Right atrium auricular region (tissue), 2 donors: ENCODE results near the gene UBN1. TPM values are rescaled to one million over a fixed set of nuclear protein-coding genes. Genes with fewer than 3 reads are reported as not detected.

ENCODE experiments used
- DNase-seq: peaks from one replicate; pipeline ENCODE4 v3.0.0-alpha.2; 2019; ENCODE audit warnings: low spot score
- H3K27ac ChIP-seq, 2 donors: fragments of 200-600 bp; sonication (generic); 1 replicate in 1 of 2; 2 replicates in 1 of 2; pipeline ENCODE4 v1.5.1; 2016 to 2019
- H3K27me3 ChIP-seq, 2 donors: fragments of 200-600 bp; sonication (generic); one replicate each; pipeline versions ENCODE4 v1.5.1 to v1.6.0; 2017 to 2019
- H3K36me3 ChIP-seq: fragments of 200-600 bp; sonication (generic); one replicate; pipeline ENCODE4 v1.5.1; 2016
- H3K4me1 ChIP-seq, 2 donors: fragments of 200-600 bp; sonication (generic); one replicate each; pipeline versions ENCODE4 v1.5.1 to v1.6.0; 2017 to 2019
- H3K4me3 ChIP-seq, 2 donors: fragments of 200-600 bp; sonication (generic); 1 replicate in 1 of 2; 2 replicates in 1 of 2; pipeline ENCODE4 v1.5.1; 2017 to 2019; ENCODE audit warnings: mild to moderate bottlenecking in 1 of 2, moderate library complexity in 1 of 2
- H3K9me3 ChIP-seq, 2 donors: fragments of 200-600 bp; sonication (generic); one replicate each; pipeline ENCODE4 v1.5.1; 2019
- CTCF ChIP-seq, 2 donors: fragments of 200-600 bp; sonication (generic); IDR thresholded peaks; one replicate each; pipeline ENCODE4 v1.5.1; 2019; ENCODE audit warnings: antibody characterized with exemption in 2 of 2
- total RNA-seq, 2 donors: library from RNA; depleted of rRNA; stranded (reverse); fragments of >200 nt; gene quantifications; one replicate each; pipeline ENCODE4 v1.1.0, GENCODE V29; 2016

UBN1 gene, protein sequence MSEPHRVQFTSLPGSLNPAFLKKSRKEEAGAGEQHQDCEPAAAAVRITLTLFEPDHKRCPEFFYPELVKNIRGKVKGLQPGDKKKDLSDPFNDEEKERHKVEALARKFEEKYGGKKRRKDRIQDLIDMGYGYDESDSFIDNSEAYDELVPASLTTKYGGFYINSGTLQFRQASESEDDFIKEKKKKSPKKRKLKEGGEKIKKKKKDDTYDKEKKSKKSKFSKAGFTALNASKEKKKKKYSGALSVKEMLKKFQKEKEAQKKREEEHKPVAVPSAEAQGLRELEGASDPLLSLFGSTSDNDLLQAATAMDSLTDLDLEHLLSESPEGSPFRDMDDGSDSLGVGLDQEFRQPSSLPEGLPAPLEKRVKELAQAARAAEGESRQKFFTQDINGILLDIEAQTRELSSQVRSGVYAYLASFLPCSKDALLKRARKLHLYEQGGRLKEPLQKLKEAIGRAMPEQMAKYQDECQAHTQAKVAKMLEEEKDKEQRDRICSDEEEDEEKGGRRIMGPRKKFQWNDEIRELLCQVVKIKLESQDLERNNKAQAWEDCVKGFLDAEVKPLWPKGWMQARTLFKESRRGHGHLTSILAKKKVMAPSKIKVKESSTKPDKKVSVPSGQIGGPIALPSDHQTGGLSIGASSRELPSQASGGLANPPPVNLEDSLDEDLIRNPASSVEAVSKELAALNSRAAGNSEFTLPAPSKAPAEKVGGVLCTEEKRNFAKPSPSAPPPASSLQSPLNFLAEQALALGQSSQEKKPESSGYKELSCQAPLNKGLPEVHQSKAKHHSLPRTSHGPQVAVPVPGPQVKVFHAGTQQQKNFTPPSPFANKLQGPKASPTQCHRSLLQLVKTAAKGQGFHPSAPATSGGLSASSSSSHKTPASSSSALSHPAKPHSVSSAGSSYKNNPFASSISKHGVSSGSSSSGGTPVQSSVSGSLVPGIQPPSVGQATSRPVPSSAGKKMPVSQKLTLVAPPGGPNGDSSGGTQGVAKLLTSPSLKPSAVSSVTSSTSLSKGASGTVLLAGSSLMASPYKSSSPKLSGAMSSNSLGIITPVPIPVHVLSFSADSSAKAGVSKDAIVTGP (N-terminal part only)
- total RNA-seq, result 10 to 100 TPM; 26.1 to 29.7 TPM

GRCh38 chr16:4846901-4847773 is at the start of gene UBN1, which contains the start of gene GLYR1:
UBN1 (plus strand) TSS chr16:4847481; CDS start chr16:4852918, 5,437 bp downstream.
GLYR1 (minus strand) TSS chr16:4847288; CDS start chr16:4847265, 23 bp downstream.
- no peak for TF ChIP-seq CTCF (IDR thresholded peaks at IDR 0.05)
- Histone ChIP-seq H3K36me3 (peaks cover 30% of the 10 kb centered on the region), H3K9me3 (no peaks in the 10 kb centered on the region), H3K4me1 (peaks cover 0 to 55% of the 10 kb centered on the region in 2 donors), H3K27ac (peak within 1 kb of the TSS; percentile 97 to 99), H3K4me3 (peak within 1 kb of the TSS; percentile 70 to 99), H3K27me3 (no peaks in the 10 kb centered on the region)
- DNase-seq, result peak; percentile 99

- peaks cover 0 to 20% of the 10 kb centered on the region in 2 donors for H3K4me1 ChIP-seq
- no peaks in the 10 kb centered on the region for H3K9me3 ChIP-seq
- no peak for TF ChIP-seq CTCF (IDR thresholded peaks at IDR 0.05)
- peaks cover 8% of the 10 kb centered on the region for H3K36me3 ChIP-seq
- no peak overlapping the region for H3K27ac ChIP-seq
- no peak for DNase-seq
- H3K4me3 ChIP-seq, result no peak overlapping the region
- H3K27me3 ChIP-seq, result no peaks in the 10 kb centered on the region
Observed at GRCh38 chr16:4797805-4798252, 49.5 kb upstream of the UBN1 start.

- H3K9me3 ChIP-seq, result no peaks in the 10 kb centered on the region
- H3K27me3 ChIP-seq, result no peaks in the 10 kb centered on the region
- H3K27ac ChIP-seq, result no peak overlapping the region
- H3K4me1 ChIP-seq, result peaks cover 0 to 26% of the 10 kb centered on the region in 2 donors
- H3K36me3 ChIP-seq, result peaks cover 8% of the 10 kb centered on the region
- no peak for TF ChIP-seq CTCF (IDR thresholded peaks at IDR 0.05)
- H3K4me3 ChIP-seq, result no peak overlapping the region
- DNase-seq, result no peak
Observed at GRCh38 chr16:4798456-4798855, 48.8 kb upstream of the UBN1 start.

GRCh38 chr16:4799171-4799855 is 48.0 kb upstream of the UBN1 start:
- no peak overlapping the region for H3K27ac ChIP-seq
- H3K36me3 ChIP-seq, result peaks cover 11% of the 10 kb centered on the region
- H3K27me3 ChIP-seq, result no peaks in the 10 kb centered on the region
- H3K4me3 ChIP-seq, result no peak overlapping the region
- no peak for DNase-seq
- H3K9me3 ChIP-seq, result no peaks in the 10 kb centered on the region
- H3K4me1 ChIP-seq, result peaks cover 0 to 33% of the 10 kb centered on the region in 2 donors
- no peak for TF ChIP-seq CTCF (IDR thresholded peaks at IDR 0.05)
